Measurements from ENCODE around the gene EIF6.
"Not testable (repeated sequence)": the region's sequence is repeated elsewhere in the genome, so short reads cannot be mapped to it uniquely, and the experiment has no call there.

The EIF6 gene

DNA sequence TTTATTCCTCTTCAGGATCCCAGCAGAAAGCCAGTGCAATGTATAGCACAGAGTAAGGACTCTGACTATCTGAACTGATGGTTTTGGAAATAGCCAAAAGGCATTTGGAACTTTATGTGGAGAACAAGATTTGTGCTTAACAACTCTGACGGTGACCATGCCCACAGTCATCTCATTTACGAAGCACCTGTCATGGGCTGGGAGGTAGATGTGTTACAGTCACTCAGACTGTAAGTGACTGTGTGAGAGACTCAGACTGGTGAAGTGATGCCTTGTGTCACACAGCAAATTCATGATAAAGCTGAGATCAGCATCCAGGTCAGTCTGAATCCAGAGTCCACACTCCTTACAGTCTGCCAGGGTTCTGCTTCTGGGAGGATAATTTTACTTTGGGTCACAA, 31.5 kb upstream of the EIF6 start:
- TF ChIP-seq, protein P1, sequence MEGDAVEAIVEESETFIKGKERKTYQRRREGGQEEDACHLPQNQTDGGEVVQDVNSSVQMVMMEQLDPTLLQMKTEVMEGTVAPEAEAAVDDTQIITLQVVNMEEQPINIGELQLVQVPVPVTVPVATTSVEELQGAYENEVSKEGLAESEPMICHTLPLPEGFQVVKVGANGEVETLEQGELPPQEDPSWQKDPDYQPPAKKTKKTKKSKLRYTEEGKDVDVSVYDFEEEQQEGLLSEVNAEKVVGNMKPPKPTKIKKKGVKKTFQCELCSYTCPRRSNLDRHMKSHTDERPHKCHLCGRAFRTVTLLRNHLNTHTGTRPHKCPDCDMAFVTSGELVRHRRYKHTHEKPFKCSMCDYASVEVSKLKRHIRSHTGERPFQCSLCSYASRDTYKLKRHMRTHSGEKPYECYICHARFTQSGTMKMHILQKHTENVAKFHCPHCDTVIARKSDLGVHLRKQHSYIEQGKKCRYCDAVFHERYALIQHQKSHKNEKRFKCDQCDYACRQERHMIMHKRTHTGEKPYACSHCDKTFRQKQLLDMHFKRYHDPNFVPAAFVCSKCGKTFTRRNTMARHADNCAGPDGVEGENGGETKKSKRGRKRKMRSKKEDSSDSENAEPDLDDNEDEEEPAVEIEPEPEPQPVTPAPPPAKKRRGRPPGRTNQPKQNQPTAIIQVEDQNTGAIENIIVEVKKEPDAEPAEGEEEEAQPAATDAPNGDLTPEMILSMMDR (IDR thresholded peaks at IDR 0.05; ENCODE audit: low read depth, low read length) = no peak
- no peaks in the 10 kb centered on the region for H3K4me1 ChIP-seq

DNA sequence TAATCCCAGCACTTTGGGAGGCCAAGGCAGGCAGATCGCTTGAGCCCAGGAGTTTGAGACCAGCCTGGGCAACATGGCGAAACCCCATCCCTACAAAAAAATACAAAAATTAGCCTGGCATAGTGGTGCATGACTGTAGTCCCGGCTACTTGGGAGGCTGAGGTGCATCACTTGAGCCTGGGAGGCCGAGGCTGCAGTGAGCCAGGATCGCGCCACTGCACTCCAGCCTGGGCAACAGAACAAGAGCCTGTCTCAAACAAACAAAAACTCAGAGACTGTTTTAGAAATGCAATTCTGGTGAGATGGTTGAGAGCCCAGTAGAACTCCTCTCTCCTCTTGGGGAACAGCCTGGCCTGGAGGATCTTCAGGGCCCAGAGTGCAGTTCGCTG, 31.1 kb upstream of the EIF6 start:
- H3K9me3 ChIP-seq; H3K36me3 ChIP-seq; H3K27me3 ChIP-seq; DNase-seq; H3K4me3 ChIP-seq (ENCODE audit: low read depth, low read length); H3K4me1 ChIP-seq: not testable (repeated sequence)

More for the DNA sequence above, 31.5 kb upstream of the EIF6 start:
- Histone ChIP-seq H3K9me3 (no peaks in the 10 kb centered on the region), H3K4me3 (ENCODE audit: low read depth, low read length) (no peak overlapping the region), H3K36me3 (no peaks in the 10 kb centered on the region), H3K27me3 (no peaks in the 10 kb centered on the region)
- DNase-seq = no peak

DNA sequence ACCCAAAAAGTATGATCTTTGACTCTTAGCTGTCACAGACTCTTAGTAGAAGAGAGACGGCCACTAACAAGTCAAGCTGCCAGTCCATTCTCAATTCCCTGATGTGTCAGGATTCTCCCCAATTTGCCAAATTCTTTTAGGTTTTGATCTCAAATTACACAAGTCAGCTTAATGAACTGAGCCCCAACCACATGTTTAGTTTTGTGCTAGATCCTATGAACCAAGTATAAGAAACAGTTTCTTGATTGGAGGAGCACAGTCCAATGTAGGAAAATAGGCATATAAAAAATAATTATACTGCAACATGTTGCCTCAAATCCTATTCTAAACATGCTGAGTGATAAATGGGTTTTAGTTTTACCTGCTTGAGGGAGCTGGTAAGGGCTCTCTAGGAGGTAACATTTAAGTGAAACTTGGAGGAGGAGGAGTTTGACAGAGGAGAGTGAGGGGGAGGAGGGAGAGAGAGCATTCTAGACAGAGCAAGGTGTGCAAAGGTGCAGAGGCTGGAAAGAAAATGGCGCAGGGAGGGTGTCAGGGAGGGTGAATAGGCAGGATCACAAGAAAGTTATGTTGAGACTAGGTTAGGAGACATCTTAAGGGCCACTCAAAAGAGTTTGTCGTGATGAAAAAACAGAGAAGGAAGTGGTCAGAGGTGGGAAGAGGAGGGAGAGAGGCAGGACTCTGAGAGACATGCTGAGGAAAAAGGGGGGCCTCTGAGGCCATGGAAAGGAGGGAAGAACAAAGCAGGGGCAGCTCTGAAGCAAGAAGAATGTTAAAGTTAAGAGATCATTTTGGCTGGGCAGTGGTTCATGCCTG, 30.5 kb upstream of the EIF6 start:
- H3K4me3 ChIP-seq (ENCODE audit: low read depth, low read length) = no peak overlapping the region
- H3K4me1 ChIP-seq = no peaks in the 10 kb centered on the region
- DNase-seq = no peak
- H3K27me3 ChIP-seq = no peaks in the 10 kb centered on the region
- TF ChIP-seq, protein P1 (IDR thresholded peaks at IDR 0.05; ENCODE audit: low read depth, low read length) = no peak
- H3K36me3 ChIP-seq = no peaks in the 10 kb centered on the region
- H3K9me3 ChIP-seq = no peaks in the 10 kb centered on the region

DNA sequence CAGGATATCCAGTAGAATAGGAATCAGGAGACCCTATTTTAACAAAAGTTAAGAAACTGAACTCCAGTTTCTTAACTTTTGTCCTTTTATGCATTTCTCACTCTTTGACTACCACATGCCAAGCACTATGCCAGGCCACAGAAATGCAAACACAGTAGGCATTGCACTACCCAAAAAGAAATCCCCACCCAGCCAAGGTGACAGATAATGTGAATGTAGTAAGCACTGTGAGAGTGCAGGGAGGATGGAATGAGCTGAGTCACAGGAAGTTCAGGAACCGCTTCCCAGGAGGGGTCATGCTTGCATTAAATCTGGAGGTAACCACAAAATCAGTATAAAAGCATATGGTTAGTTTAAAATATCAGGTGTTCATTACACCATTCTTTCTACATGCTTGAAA, 27.7 kb upstream of the EIF6 start:
- DNase-seq = no peak

DNA sequence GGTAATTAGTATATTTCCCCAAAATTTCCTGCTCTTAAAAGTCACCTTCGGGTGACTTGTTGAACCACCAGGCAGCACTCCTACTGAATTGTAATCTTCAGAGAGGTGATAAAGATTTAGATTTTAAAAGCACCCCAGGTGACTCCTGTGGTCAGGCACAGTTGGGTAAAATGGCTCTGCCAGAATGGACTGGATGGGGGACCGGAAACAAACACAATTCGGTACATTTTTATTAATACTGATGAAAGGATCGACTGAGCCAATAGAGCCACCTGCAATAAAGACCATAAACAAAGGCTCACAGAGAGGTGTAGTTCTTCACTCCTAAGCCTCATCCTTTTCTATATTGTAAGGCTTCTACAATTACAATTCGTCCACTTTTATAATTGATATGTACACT, 27.2 kb upstream of the EIF6 start:
- H3K4me3 ChIP-seq (ENCODE audit: low read depth, low read length) = no peak overlapping the region
- no peaks in the 10 kb centered on the region for H3K9me3 ChIP-seq
- no peak for DNase-seq
- H3K27me3 ChIP-seq = no peaks in the 10 kb centered on the region
- H3K36me3 ChIP-seq = no peaks in the 10 kb centered on the region
- no peaks in the 10 kb centered on the region for H3K4me1 ChIP-seq
- TF ChIP-seq, protein P1 (IDR thresholded peaks at IDR 0.05; ENCODE audit: low read depth, low read length) = no peak

More for the DNA sequence above, 27.7 kb upstream of the EIF6 start:
- no peaks in the 10 kb centered on the region for H3K36me3 ChIP-seq
- H3K4me3 ChIP-seq (ENCODE audit: low read depth, low read length) = no peak overlapping the region
- no peaks in the 10 kb centered on the region for H3K27me3 ChIP-seq
- H3K4me1 ChIP-seq = no peaks in the 10 kb centered on the region
- TF ChIP-seq, protein P1 (IDR thresholded peaks at IDR 0.05; ENCODE audit: low read depth, low read length) = no peak
- H3K9me3 ChIP-seq = no peaks in the 10 kb centered on the region

DNA sequence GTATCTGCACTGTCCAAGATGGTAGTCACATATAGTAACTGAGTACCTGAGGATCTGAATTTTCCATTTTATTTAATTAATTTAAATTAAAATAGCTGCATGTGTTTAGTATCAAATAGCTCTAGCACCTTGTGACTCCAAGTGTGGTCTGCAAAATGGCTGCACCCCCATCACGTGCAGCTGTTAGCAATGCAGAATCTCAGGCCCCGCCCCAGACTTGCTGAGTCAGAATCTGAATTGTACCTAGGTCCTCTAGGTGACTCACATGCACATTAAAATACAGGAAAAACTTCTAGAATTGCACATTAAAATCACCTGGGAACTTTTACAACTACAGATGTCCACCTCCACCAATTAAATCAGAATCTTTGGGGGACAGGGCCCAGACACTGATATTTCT, 26.8 kb upstream of the EIF6 start:
- no peak for DNase-seq
- Histone ChIP-seq H3K27me3 (no peaks in the 10 kb centered on the region), H3K4me1 (no peaks in the 10 kb centered on the region), H3K4me3 (ENCODE audit: low read depth, low read length) (no peak overlapping the region), H3K36me3 (no peaks in the 10 kb centered on the region), H3K9me3 (no peaks in the 10 kb centered on the region)
- TF ChIP-seq, protein P1 (IDR thresholded peaks at IDR 0.05; ENCODE audit: low read depth, low read length) = no peak
